Right lobe of liver (tissue), 4 donors: ENCODE data around the gene KCNA4.

Experiments used
- CTCF ChIP-seq, 4 donors: fragments of 200-600 bp in 3 of 4; fragments of 450-650 bp in 1 of 4; IDR thresholded peaks; one replicate each; pipeline versions ENCODE4 v1.5.1 to v1.8.0; 2016 to 2022; ENCODE audit warnings: antibody characterized with exemption in 4 of 4, mild to moderate bottlenecking in 2 of 4
- POLR2A ChIP-seq: fragments of 450-650 bp; IDR thresholded peaks from one replicate; pipeline ENCODE4 v1.6.1; 2017; ENCODE audit warnings: antibody characterized with exemption, mild to moderate bottlenecking
- donor health status: DM: no; HTN: no; CAD: no.
- donor health status: DM: no; HTN: no; CAD: no.
- donor health status: DM: no; HTN: yes; CAD: no.

GRCh38 chr11:30015725-30016412 lies 961 bp downstream of the KCNA4 start:
- TF ChIP-seq CTCF (IDR thresholded peaks at IDR 0.05) (no peak), POLR2A (no peak)
